CD4-positive, alpha-beta T cell (primary cell): ENCODE data around the gene DAO. TPM values are rescaled to one million over a fixed set of nuclear protein-coding genes. Genes with fewer than 3 reads are reported as not detected.

Source experiments
- ATAC-seq: fragments of 200-7000 bp; cut with Tn5 transposase; one replicate; pipeline ENCODE4 v1.10.0; 2022; ENCODE audit warnings: mild to moderate bottlenecking; ENCODE audit not compliant: poor library complexity
- CTCF ChIA-PET: fragments of 350-600 bp; sonication (Branson Sonifier 250); formaldehyde crosslinking; loops from one replicate; lab custom pipeline; 2021; ENCODE audit warnings: antibody characterized with exemption, inconsistent platforms; lab: Charles Lee
- POLR2A ChIA-PET: fragments of 350-600 bp; sonication (Branson Sonifier 250); formaldehyde crosslinking; loops from one replicate; lab custom pipeline; 2021; ENCODE audit warnings: antibody characterized with exemption, inconsistent platforms; lab: Charles Lee
- DNase-seq, 14 experiments: peaks; one replicate each; pipeline ENCODE4 v3.0.0-alpha.2; 2013 to 2020; ENCODE audit warnings: mixed read lengths in 2 of 14
- H3K27ac ChIP-seq, 2 donors: one replicate each; pipeline versions ENCODE4 v1.5.1 to v1.7.0; 2013; ENCODE audit warnings: low read length in 2 of 2, low read depth in 1 of 2, mild to moderate bottlenecking in 1 of 2
- H3K27me3 ChIP-seq, 2 experiments: 1 replicate in 1 of 2; 2 replicates in 1 of 2; pipeline versions ENCODE4 v1.6.1 to v1.7.0; 2013; ENCODE audit warnings: low read length in 2 of 2, control low read depth in 1 of 2, mild to moderate bottlenecking in 1 of 2, moderate library complexity in 1 of 2; ENCODE audit not compliant: insufficient read depth in 2 of 2, control insufficient read depth in 1 of 2
- H3K36me3 ChIP-seq: one replicate; pipeline ENCODE4 v1.6.1; 2013; ENCODE audit warnings: low read length, control low read depth; ENCODE audit not compliant: insufficient read depth
- H3K4me1 ChIP-seq: one replicate; pipeline ENCODE4 v1.6.1; 2013; ENCODE audit warnings: low read length, control low read depth; ENCODE audit not compliant: insufficient read depth
- H3K4me3 ChIP-seq: one replicate; pipeline ENCODE4 v1.5.1; 2013; ENCODE audit warnings: mild to moderate bottlenecking, low read length, moderate library complexity
- H3K9me3 ChIP-seq, 2 experiments: 1 replicate in 1 of 2; 2 replicates in 1 of 2; pipeline versions ENCODE4 v1.6.1 to v1.7.0; 2013; ENCODE audit warnings: low read length in 2 of 2, mild to moderate bottlenecking in 2 of 2, control low read depth in 1 of 2, moderate library complexity in 1 of 2; ENCODE audit not compliant: control insufficient read depth in 1 of 2, insufficient read depth in 1 of 2
- H3K27ac Mint-ChIP-seq: one replicate; pipeline ENCODE4 v1.8.0; 2020; ENCODE audit warnings: mixed read lengths
- H3K27me3 Mint-ChIP-seq: one replicate; pipeline ENCODE4 v1.8.0; 2021; ENCODE audit warnings: mixed read lengths
- H3K36me3 Mint-ChIP-seq: one replicate; pipeline ENCODE4 v1.8.0; 2021; ENCODE audit warnings: low read depth, mixed read lengths
- H3K4me1 Mint-ChIP-seq: one replicate; pipeline ENCODE4 v1.8.0; 2021; ENCODE audit warnings: low read depth, mixed read lengths
- H3K4me3 Mint-ChIP-seq: one replicate; pipeline ENCODE4 v1.8.0; 2020; ENCODE audit warnings: mild to moderate bottlenecking, mixed read lengths
- H3K9me3 Mint-ChIP-seq: one replicate; pipeline ENCODE4 v1.8.0; 2020; ENCODE audit warnings: mixed read lengths
- CTCF ChIP-seq: fragments of 200-600 bp; IDR thresholded peaks from one replicate; pipeline ENCODE4 v1.8.0; 2022; ENCODE audit warnings: antibody characterized with exemption, mild to moderate bottlenecking
- intact Hi-C, 2 experiments: fragments of 100-400 bp; cut with DNase I in 1 of 2; cut with micrococcal nuclease in 1 of 2; formaldehyde crosslinking; loops; one replicate each; pipeline versions ENCODE4 v1.15.1 to v1.9.0; 2023 to 2025; cut with DNase I, micrococcal nuclease
- total RNA-seq, 174 experiments: library from RNA in 2 of 174; stranded (reverse) in 2 of 174; gene quantifications; one replicate each; pipeline ENCODE4 v1.2.3 and lab custom pipeline; 2021 to 2026

Gene DAO
- total RNA-seq, 2 experiments from 2014 or later = not detected

DNA sequence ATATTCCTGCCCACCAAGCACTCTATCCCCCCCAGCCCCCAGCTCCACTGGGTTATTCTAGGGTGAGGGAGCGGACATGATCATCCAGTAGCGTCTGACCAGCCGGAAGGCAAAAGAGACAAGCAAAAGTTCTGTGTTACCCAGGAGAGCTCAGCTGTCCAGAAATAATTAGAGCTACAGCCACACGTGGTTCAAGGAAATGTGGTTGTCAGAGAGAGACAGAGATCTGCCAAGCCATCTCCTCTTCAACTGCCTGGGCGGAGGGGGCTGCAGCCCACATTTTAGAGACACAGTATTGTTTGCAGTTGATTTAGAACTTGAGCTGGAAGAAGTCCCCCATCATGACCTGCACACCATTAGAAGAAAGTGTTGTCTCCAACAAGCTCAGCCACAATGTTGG, 30.4 kb downstream of the DAO start:
- Histone ChIP-seq H3K27me3 (peaks cover 0 to 4% of the 10 kb centered on the region in 2 experiments), H3K36me3 (no peaks in the 10 kb centered on the region), H3K4me1 (no peaks in the 10 kb centered on the region), H3K27ac (no peak overlapping the region), H3K9me3 (peaks cover 0 to 4% of the 10 kb centered on the region in 2 experiments), H3K4me3 (no peak overlapping the region)
- ATAC-seq (no peak), DNase-seq (no peak)
- TF ChIP-seq CTCF = no peak
- Mint-ChIP-seq H3K27me3 (peaks cover 12% of the 10 kb centered on the region), H3K27ac (no peak overlapping the region), H3K4me3 (no peak overlapping the region), H3K36me3 (no peaks in the 10 kb centered on the region), H3K9me3 (no peaks in the 10 kb centered on the region), H3K4me1 (no peaks in the 10 kb centered on the region)
- intact Hi-C loops = no loop called here
- ChIA-PET CTCF (interaction anchor here (0.6 kb wide), 1 partner anchor 1583 kb away, joined by 3 read pairs; no protein-coding TSS in a partner anchor), POLR2A (no interaction called here)

- no peak overlapping the region for H3K4me3 Mint-ChIP-seq
- no peaks in the 10 kb centered on the region for H3K36me3 ChIP-seq
- no peak overlapping the region for H3K27ac ChIP-seq
- POLR2A ChIA-PET = no interaction called here
- no peaks in the 10 kb centered on the region for H3K36me3 Mint-ChIP-seq
- intact Hi-C loops = no loop called here
- peaks cover 0 to 4% of the 10 kb centered on the region in 2 experiments for H3K27me3 ChIP-seq
- TF ChIP-seq CTCF = no peak
- no peak overlapping the region for H3K4me3 ChIP-seq
- ATAC-seq = no peak
- peaks cover 6% of the 10 kb centered on the region for H3K27me3 Mint-ChIP-seq
- H3K4me1 Mint-ChIP-seq = no peaks in the 10 kb centered on the region
- CTCF ChIA-PET = no interaction called here
- peaks cover 0 to 4% of the 10 kb centered on the region in 2 experiments for H3K9me3 ChIP-seq
- H3K9me3 Mint-ChIP-seq = no peaks in the 10 kb centered on the region
- H3K27ac Mint-ChIP-seq = no peak overlapping the region
- H3K4me1 ChIP-seq = no peaks in the 10 kb centered on the region
- no peak for DNase-seq
Measured at GRCh38 chr12:108911915-108912314, 32.0 kb downstream of the DAO start.

- POLR2A ChIA-PET = no interaction called here
Measured at GRCh38 chr12:108912361-108912760, 32.5 kb downstream of the DAO start.

More at GRCh38 chr12:108912361-108912760, 32.5 kb downstream of the DAO start:
- Histone ChIP-seq H3K27ac (no peak overlapping the region), H3K27me3 (peaks cover 0 to 4% of the 10 kb centered on the region in 2 experiments), H3K36me3 (no peaks in the 10 kb centered on the region), H3K4me1 (no peaks in the 10 kb centered on the region), H3K4me3 (no peak overlapping the region), H3K9me3 (peaks cover 0 to 4% of the 10 kb centered on the region in 2 experiments)
- Mint-ChIP-seq H3K4me3 (no peak overlapping the region), H3K27ac (no peak overlapping the region), H3K4me1 (no peaks in the 10 kb centered on the region), H3K27me3 (peaks cover 6% of the 10 kb centered on the region), H3K36me3 (no peaks in the 10 kb centered on the region), H3K9me3 (no peaks in the 10 kb centered on the region)
- no peak for ATAC-seq
- intact Hi-C loops = no loop called here
- TF ChIP-seq CTCF = no peak
- DNase-seq = no peak
- CTCF ChIA-PET = no interaction called here
